HUES48 (cell line): Measurements from ENCODE around the gene THBS2.

Experiments used
- H3K27ac ChIP-seq: one replicate; pipeline ENCODE4 v1.7.0; 2013; ENCODE audit warnings: low read depth, low read length, inconsistent platforms
- H3K27me3 ChIP-seq: 2 replicates; pipeline ENCODE4 v1.6.1; 2013; ENCODE audit warnings: mild to moderate bottlenecking, low read length; ENCODE audit not compliant: control insufficient read depth, insufficient read depth
- H3K36me3 ChIP-seq: 2 replicates; pipeline ENCODE4 v1.6.1; 2013; ENCODE audit warnings: low read length; ENCODE audit not compliant: control insufficient read depth, insufficient read depth
- H3K4me1 ChIP-seq: 2 replicates; pipeline ENCODE4 v1.6.1; 2013; ENCODE audit warnings: mild to moderate bottlenecking, low read length; ENCODE audit not compliant: control insufficient read depth, insufficient read depth
- H3K4me3 ChIP-seq: 2 replicates; pipeline ENCODE4 v1.5.1; 2013; ENCODE audit warnings: mild to moderate bottlenecking, low read depth, low read length
- H3K9ac ChIP-seq: 2 replicates; pipeline ENCODE4 v1.6.1; 2013; ENCODE audit warnings: mild to moderate bottlenecking, low read depth, low read length, moderate library complexity
- H3K9me3 ChIP-seq: 2 replicates; pipeline ENCODE4 v1.6.1; 2013; ENCODE audit warnings: low read length; ENCODE audit not compliant: control insufficient read depth, insufficient read depth

Gene THBS2

GRCh38 chr6:169170583-169170955 is 83.1 kb downstream of the THBS2 start:
- H3K27ac ChIP-seq, result no peak overlapping the region
- H3K4me1 ChIP-seq, result no peaks in the 10 kb centered on the region

GRCh38 chr6:169169941-169170582 is 83.6 kb downstream of the THBS2 start:
- Histone ChIP-seq H3K27ac (no peak overlapping the region), H3K4me1 (no peaks in the 10 kb centered on the region), H3K27me3 (no peaks in the 10 kb centered on the region), H3K36me3 (no peaks in the 10 kb centered on the region), H3K4me3 (no peak overlapping the region), H3K9ac (no peak overlapping the region), H3K9me3 (no peaks in the 10 kb centered on the region)

More at GRCh38 chr6:169170583-169170955, 83.1 kb downstream of the THBS2 start:
- Histone ChIP-seq H3K27me3 (no peaks in the 10 kb centered on the region), H3K9ac (no peak overlapping the region), H3K9me3 (no peaks in the 10 kb centered on the region), H3K4me3 (no peak overlapping the region), H3K36me3 (no peaks in the 10 kb centered on the region)

GRCh38 chr6:169169375-169169774 is 84.3 kb downstream of the THBS2 start:
- no peak overlapping the region for H3K27ac ChIP-seq
- H3K36me3 ChIP-seq, result no peaks in the 10 kb centered on the region
- no peaks in the 10 kb centered on the region for H3K27me3 ChIP-seq
- H3K9ac ChIP-seq, result no peak overlapping the region
- H3K9me3 ChIP-seq, result peaks cover under 1% of the 10 kb centered on the region; the same call in 1 of the 2 replicates
- no peak overlapping the region for H3K4me3 ChIP-seq
- H3K4me1 ChIP-seq, result no peaks in the 10 kb centered on the region

- H3K27me3 ChIP-seq, result no peaks in the 10 kb centered on the region
These were observed 84.9 kb downstream of the THBS2 start for GRCh38 chr6:169168706-169169105.

GRCh38 chr6:169168302-169168630 is 85.4 kb downstream of the THBS2 start:
- Histone ChIP-seq H3K27me3 (no peaks in the 10 kb centered on the region), H3K9me3 (peaks cover 6% of the 10 kb centered on the region; the same call in 1 of the 2 replicates), H3K36me3 (no peaks in the 10 kb centered on the region), H3K27ac (no peak overlapping the region), H3K9ac (no peak overlapping the region), H3K4me3 (no peak overlapping the region), H3K4me1 (no peaks in the 10 kb centered on the region)

More at GRCh38 chr6:169168706-169169105, 84.9 kb downstream of the THBS2 start:
- H3K4me3 ChIP-seq, result no peak overlapping the region
- H3K4me1 ChIP-seq, result no peaks in the 10 kb centered on the region
- peaks cover 6% of the 10 kb centered on the region; the same call in 1 of the 2 replicates for H3K9me3 ChIP-seq
- H3K27ac ChIP-seq, result no peak overlapping the region
- no peak overlapping the region for H3K9ac ChIP-seq
- H3K36me3 ChIP-seq, result no peaks in the 10 kb centered on the region

- Histone ChIP-seq H3K4me1 (no peaks in the 10 kb centered on the region), H3K27ac (no peak overlapping the region), H3K9ac (no peak overlapping the region)
These were observed 85.9 kb downstream of the THBS2 start for GRCh38 chr6:169167581-169168301.

GRCh38 chr6:169166896-169167580 is 86.6 kb downstream of the THBS2 start:
- H3K9me3 ChIP-seq, result peaks cover 6% of the 10 kb centered on the region; the same call in 1 of the 2 replicates
- no peak overlapping the region for H3K4me3 ChIP-seq
- H3K36me3 ChIP-seq, result no peaks in the 10 kb centered on the region
- H3K27me3 ChIP-seq, result no peaks in the 10 kb centered on the region
- no peaks in the 10 kb centered on the region for H3K4me1 ChIP-seq
- no peak overlapping the region for H3K27ac ChIP-seq
- no peak overlapping the region for H3K9ac ChIP-seq

More at GRCh38 chr6:169167581-169168301, 85.9 kb downstream of the THBS2 start:
- no peak overlapping the region for H3K4me3 ChIP-seq
- H3K27me3 ChIP-seq, result no peaks in the 10 kb centered on the region
- H3K9me3 ChIP-seq, result peaks cover 6% of the 10 kb centered on the region; the same call in 1 of the 2 replicates
- no peaks in the 10 kb centered on the region for H3K36me3 ChIP-seq
